Endodermal cell (in vitro differentiated cells): ENCODE data around the gene UGP2. TPM values are rescaled to one million over a fixed set of nuclear protein-coding genes. Genes with fewer than 3 reads are reported as not detected.

Source experiments
- DNase-seq: peaks from one replicate; pipeline ENCODE4 v3.0.0-alpha.2; 2017
- H3K27ac ChIP-seq: 2 replicates; pipeline ENCODE4 v1.5.1; 2013; ENCODE audit warnings: mild to moderate bottlenecking, low read depth, low read length, moderate library complexity
- H3K27me3 ChIP-seq: 2 replicates; pipeline ENCODE4 v1.6.1; 2013; ENCODE audit warnings: mild to moderate bottlenecking, low read length, moderate library complexity; ENCODE audit not compliant: insufficient read depth, control insufficient read depth, poor library complexity, severe bottlenecking
- H3K36me3 ChIP-seq: 2 replicates; pipeline ENCODE4 v1.7.0; 2013; ENCODE audit warnings: mild to moderate bottlenecking, low read length, moderate library complexity; ENCODE audit not compliant: control insufficient read depth, insufficient read depth
- H3K4me1 ChIP-seq: one replicate; pipeline ENCODE4 v1.7.0; 2013; ENCODE audit warnings: low read length; ENCODE audit not compliant: control insufficient read depth, insufficient read depth
- H3K4me3 ChIP-seq: 2 replicates; pipeline ENCODE4 v1.5.1; 2013; ENCODE audit warnings: mild to moderate bottlenecking, low read length, moderate library complexity
- H3K9ac ChIP-seq: 2 replicates; pipeline ENCODE4 v1.6.1; 2013; ENCODE audit warnings: mild to moderate bottlenecking, low read length, moderate library complexity; ENCODE audit not compliant: poor library complexity, severe bottlenecking; ENCODE audit errors: extremely low read depth
- H3K9me3 ChIP-seq: 2 replicates; pipeline ENCODE4 v1.6.1; 2013; ENCODE audit warnings: mild to moderate bottlenecking, low read length, moderate library complexity; ENCODE audit not compliant: control insufficient read depth
- H3K27ac Mint-ChIP-seq: 2 replicates; pipeline ENCODE4 v1.8.0; 2020; ENCODE audit warnings: mixed read lengths
- H3K27me3 Mint-ChIP-seq: 2 replicates; pipeline ENCODE4 v1.8.0; 2021; ENCODE audit warnings: mild to moderate bottlenecking, mixed read lengths; ENCODE audit not compliant: insufficient read depth
- H3K36me3 Mint-ChIP-seq: 2 replicates; pipeline ENCODE4 v1.8.0; 2020; ENCODE audit warnings: low read depth, mixed read lengths
- H3K4me1 Mint-ChIP-seq: 2 replicates; pipeline ENCODE4 v1.8.0; 2020; ENCODE audit warnings: mixed read lengths
- H3K4me3 Mint-ChIP-seq: 2 replicates; pipeline ENCODE4 v1.8.0; 2020; ENCODE audit warnings: mild to moderate bottlenecking, moderate library complexity, mixed read lengths
- H3K9me3 Mint-ChIP-seq: 2 replicates; pipeline ENCODE4 v1.8.0; 2020; ENCODE audit warnings: mild to moderate bottlenecking, mixed read lengths
- WGBS, 2 experiments: methylation state at CpG; one replicate each; pipeline versions ENCODE4 v1.1.5 to v1.1.7; 2013; ENCODE audit warnings: missing lambda C conversion rate in 2 of 2, mixed read lengths in 1 of 2; ENCODE audit not compliant: insufficient coverage in 1 of 2, insufficient read length in 1 of 2; 5-methylcytosine and 5-hydroxymethylcytosine counted together
- total RNA-seq, 2 donors: library from RNA; stranded (reverse); fragmentation: NEBNext Ultra II Directional in 1 of 2; extraction: Animal tissue kit (Norgen Biotek cat#: 25700) in 1 of 2; gene quantifications; 2 replicates in 1 of 2; 3 replicates in 1 of 2; pipeline ENCODE4 v1.2.1, GENCODE V29; 2021
- TF ChIP-seq, protein P1 (sequence below): fragments of 200-600 bp; sonication (generic); conservative IDR thresholded peaks from 2 replicates; pipeline ENCODE4 v1.5.0; 2021; ENCODE audit warnings: antibody characterized with exemption, mild to moderate bottlenecking

Gene UGP2
- total RNA-seq, 2 donors from 2014 or later, result 104 to 136 TPM

GRCh38 chr2:63820969-63821368 lies 20.7 kb upstream of the UGP2 start:
- Mint-ChIP-seq H3K4me3 (no peak overlapping the region), H3K27ac (no peak overlapping the region), H3K27me3 (no peaks in the 10 kb centered on the region), H3K36me3 (no peaks in the 10 kb centered on the region), H3K9me3 (no peaks in the 10 kb centered on the region), H3K4me1 (peaks cover 4% of the 10 kb centered on the region)
- Histone ChIP-seq H3K27ac (no peak overlapping the region), H3K4me3 (no peak overlapping the region), H3K4me1 (no peaks in the 10 kb centered on the region), H3K9ac (no peak overlapping the region), H3K36me3 (no peaks in the 10 kb centered on the region), H3K27me3 (no peaks in the 10 kb centered on the region), H3K9me3 (no peaks in the 10 kb centered on the region)
- TF ChIP-seq, protein P1, sequence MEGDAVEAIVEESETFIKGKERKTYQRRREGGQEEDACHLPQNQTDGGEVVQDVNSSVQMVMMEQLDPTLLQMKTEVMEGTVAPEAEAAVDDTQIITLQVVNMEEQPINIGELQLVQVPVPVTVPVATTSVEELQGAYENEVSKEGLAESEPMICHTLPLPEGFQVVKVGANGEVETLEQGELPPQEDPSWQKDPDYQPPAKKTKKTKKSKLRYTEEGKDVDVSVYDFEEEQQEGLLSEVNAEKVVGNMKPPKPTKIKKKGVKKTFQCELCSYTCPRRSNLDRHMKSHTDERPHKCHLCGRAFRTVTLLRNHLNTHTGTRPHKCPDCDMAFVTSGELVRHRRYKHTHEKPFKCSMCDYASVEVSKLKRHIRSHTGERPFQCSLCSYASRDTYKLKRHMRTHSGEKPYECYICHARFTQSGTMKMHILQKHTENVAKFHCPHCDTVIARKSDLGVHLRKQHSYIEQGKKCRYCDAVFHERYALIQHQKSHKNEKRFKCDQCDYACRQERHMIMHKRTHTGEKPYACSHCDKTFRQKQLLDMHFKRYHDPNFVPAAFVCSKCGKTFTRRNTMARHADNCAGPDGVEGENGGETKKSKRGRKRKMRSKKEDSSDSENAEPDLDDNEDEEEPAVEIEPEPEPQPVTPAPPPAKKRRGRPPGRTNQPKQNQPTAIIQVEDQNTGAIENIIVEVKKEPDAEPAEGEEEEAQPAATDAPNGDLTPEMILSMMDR, result no peak
- 100% methylated on average over 1 of the region's 1 CpG for WGBS, 2 experiments
- no peak for DNase-seq

DNA sequence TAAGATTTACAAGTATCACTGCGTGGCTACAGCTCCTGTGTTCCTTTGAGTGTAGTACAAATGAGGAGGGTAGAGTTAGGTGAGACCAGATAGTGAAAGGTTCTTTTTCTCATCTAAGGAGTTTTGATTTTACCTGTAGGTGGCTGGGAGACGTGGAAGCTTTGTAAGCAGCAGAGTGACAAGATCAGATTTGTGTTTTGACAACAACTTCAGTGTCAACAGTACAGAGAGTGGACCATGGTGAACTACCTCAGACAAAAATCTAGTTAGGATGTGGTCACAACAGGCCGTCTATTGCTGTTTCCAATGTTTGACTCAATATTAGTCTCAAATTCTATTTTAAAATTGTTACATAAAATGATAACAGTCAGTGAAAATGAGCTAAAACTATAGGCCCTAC lies 20.3 kb upstream of the UGP2 start:
- Mint-ChIP-seq H3K4me1 (peaks cover 4% of the 10 kb centered on the region), H3K9me3 (no peaks in the 10 kb centered on the region), H3K27ac (no peak overlapping the region), H3K36me3 (no peaks in the 10 kb centered on the region), H3K27me3 (no peaks in the 10 kb centered on the region), H3K4me3 (no peak overlapping the region)
- TF ChIP-seq, protein P1, result no peak
- no peaks in the 10 kb centered on the region for H3K27me3 ChIP-seq
- no peak overlapping the region for H3K4me3 ChIP-seq
- no peak overlapping the region for H3K9ac ChIP-seq
- 85 to 94% methylated on average over 2 to 3 of the region's 3 CpGs for WGBS, 2 experiments
- H3K9me3 ChIP-seq, result no peaks in the 10 kb centered on the region
- no peaks in the 10 kb centered on the region for H3K36me3 ChIP-seq
- H3K4me1 ChIP-seq, result no peaks in the 10 kb centered on the region
- H3K27ac ChIP-seq, result no peak overlapping the region
- DNase-seq, result no peak

DNA sequence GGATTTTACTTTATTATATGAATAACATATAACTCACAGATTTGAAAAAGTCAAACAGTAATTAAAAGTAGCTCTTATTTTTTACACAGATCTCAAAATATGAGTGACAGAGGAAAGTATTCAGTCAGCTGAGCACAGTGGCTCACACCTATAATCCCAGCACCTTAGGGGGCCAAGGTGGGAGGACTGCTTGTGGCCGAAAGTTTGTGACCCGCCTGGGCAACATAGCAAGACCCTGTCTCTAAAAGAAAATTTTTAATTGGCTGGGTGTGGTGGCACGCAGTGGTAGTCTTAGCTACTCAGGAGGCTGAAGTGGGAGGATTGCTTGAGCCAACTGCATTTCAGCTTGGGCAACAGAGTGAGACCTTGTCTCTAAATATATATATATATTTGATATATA lies 19.2 kb upstream of the UGP2 start:
- no peak overlapping the region for H3K4me3 ChIP-seq
- H3K4me1 ChIP-seq, result peaks cover 4% of the 10 kb centered on the region
- H3K9ac ChIP-seq, result no peak overlapping the region
- H3K27ac ChIP-seq, result no peak overlapping the region
- H3K36me3 ChIP-seq, result no peaks in the 10 kb centered on the region
- Mint-ChIP-seq H3K4me3 (no peak overlapping the region), H3K36me3 (no peaks in the 10 kb centered on the region), H3K9me3 (no peaks in the 10 kb centered on the region), H3K27me3 (no peaks in the 10 kb centered on the region), H3K27ac (no peak overlapping the region), H3K4me1 (peaks cover 8% of the 10 kb centered on the region)
- H3K27me3 ChIP-seq, result no peaks in the 10 kb centered on the region
- WGBS, 2 experiments, result 95 to 100% methylated on average over 3 of the region's 3 CpGs
- no peaks in the 10 kb centered on the region for H3K9me3 ChIP-seq
- no peak for DNase-seq
- TF ChIP-seq, protein P1, result no peak
